ENCODE results near the gene NME2.

The NME2 gene

DNA sequence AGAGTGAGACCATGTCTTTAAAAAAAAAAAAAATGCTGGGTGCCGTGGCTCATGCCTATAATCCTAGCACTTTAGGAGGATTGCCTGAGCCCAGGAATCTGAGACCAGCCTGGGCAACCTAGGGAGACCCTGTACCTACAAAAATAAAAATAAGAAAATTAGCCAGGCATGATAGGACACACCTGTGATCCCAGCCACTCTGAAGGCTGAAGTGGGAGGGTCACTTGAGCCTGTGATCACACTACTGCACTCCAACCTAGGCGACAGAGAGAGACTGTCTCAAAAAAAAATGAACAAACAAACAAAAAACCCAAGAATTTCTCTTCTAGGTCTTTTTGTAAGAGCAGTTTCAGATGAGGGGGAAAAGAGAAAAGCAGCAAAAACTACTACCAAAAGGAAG lies 34.6 kb downstream of the NME2 start:
- Histone ChIP-seq H3K27me3 (ENCODE audit: insufficient read depth, low read length, poor library complexity, severe bottlenecking) (no peaks in the 10 kb centered on the region), H4K20me1 (ENCODE audit: insufficient read depth, low read length, poor library complexity, severe bottlenecking) (no peaks in the 10 kb centered on the region), H2AFZ (ENCODE audit: low read length) (no peak overlapping the region), H3K9me2 (replicated peaks; ENCODE audit: low read depth, low read length) (no peaks in the 10 kb centered on the region), H3K9ac (ENCODE audit: low read depth, low read length, poor library complexity, severe bottlenecking) (no peak overlapping the region), H3K4me1 (ENCODE audit: insufficient read depth, low read length, poor library complexity, severe bottlenecking) (peaks cover 8% of the 10 kb centered on the region), H3K4me3 (ENCODE audit: low read length, poor library complexity, severe bottlenecking) (no peak overlapping the region), H3K4me2 (ENCODE audit: low read depth, low read length, poor library complexity, severe bottlenecking) (no peak overlapping the region), H3K9me3 (ENCODE audit: insufficient read depth, low read depth, low read length) (no peaks in the 10 kb centered on the region), H3K36me3 (ENCODE audit: insufficient read depth, low read length) (peaks cover 80% of the 10 kb centered on the region), H3F3A (ENCODE audit: low read depth) (no peaks in the 10 kb centered on the region), H3K79me2 (ENCODE audit: insufficient read depth, low read length) (no peaks in the 10 kb centered on the region)
- TF ChIP-seq, protein P1, sequence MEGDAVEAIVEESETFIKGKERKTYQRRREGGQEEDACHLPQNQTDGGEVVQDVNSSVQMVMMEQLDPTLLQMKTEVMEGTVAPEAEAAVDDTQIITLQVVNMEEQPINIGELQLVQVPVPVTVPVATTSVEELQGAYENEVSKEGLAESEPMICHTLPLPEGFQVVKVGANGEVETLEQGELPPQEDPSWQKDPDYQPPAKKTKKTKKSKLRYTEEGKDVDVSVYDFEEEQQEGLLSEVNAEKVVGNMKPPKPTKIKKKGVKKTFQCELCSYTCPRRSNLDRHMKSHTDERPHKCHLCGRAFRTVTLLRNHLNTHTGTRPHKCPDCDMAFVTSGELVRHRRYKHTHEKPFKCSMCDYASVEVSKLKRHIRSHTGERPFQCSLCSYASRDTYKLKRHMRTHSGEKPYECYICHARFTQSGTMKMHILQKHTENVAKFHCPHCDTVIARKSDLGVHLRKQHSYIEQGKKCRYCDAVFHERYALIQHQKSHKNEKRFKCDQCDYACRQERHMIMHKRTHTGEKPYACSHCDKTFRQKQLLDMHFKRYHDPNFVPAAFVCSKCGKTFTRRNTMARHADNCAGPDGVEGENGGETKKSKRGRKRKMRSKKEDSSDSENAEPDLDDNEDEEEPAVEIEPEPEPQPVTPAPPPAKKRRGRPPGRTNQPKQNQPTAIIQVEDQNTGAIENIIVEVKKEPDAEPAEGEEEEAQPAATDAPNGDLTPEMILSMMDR (conservative IDR thresholded peaks at IDR 0.05; ENCODE audit: low read length): no peak
- TF ChIP-seq EZH2phosphoT487 (IDR thresholded peaks at IDR 0.05; ENCODE audit: borderline replicate concordance): no peak

DNA sequence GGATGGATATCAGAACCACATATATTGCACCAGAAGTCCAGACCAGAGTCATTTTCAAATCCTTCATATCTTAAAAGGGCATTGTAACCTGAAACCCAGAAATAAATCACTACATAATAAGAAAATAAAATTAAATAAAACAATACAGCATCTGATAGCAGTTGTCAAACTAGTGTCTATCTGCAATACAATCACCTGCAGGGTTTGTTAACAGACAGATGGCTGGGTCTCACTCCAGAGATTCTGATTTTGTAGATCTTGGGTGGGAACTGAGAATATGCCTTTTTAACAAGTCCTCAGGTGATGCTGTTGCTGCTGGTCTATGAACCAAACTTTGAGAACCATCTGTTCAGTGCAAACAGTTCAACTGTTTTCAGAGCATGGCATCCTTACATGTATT lies 37.6 kb downstream of the NME2 start:
- peaks cover 90% of the 10 kb centered on the region for H3K36me3 ChIP-seq (ENCODE audit: insufficient read depth, low read length)
- no peaks in the 10 kb centered on the region for H3K9me3 ChIP-seq (ENCODE audit: insufficient read depth, low read depth, low read length)
- no peaks in the 10 kb centered on the region for H3K9me2 ChIP-seq (replicated peaks; ENCODE audit: low read depth, low read length)
- H2AFZ ChIP-seq (ENCODE audit: low read length): no peak overlapping the region
- peaks cover 8% of the 10 kb centered on the region for H3K4me1 ChIP-seq (ENCODE audit: insufficient read depth, low read length, poor library complexity, severe bottlenecking)
- no peak overlapping the region for H3K9ac ChIP-seq (ENCODE audit: low read depth, low read length, poor library complexity, severe bottlenecking)
- no peaks in the 10 kb centered on the region for H3K27me3 ChIP-seq (ENCODE audit: insufficient read depth, low read length, poor library complexity, severe bottlenecking)
- no peak overlapping the region for H3K4me2 ChIP-seq (ENCODE audit: low read depth, low read length, poor library complexity, severe bottlenecking)
- TF ChIP-seq, protein P1 (conservative IDR thresholded peaks at IDR 0.05; ENCODE audit: low read length): no peak
- no peak for TF ChIP-seq EZH2phosphoT487 (IDR thresholded peaks at IDR 0.05; ENCODE audit: borderline replicate concordance)
- no peaks in the 10 kb centered on the region for H3F3A ChIP-seq (ENCODE audit: low read depth)
- H3K79me2 ChIP-seq (ENCODE audit: insufficient read depth, low read length): no peaks in the 10 kb centered on the region
- H4K20me1 ChIP-seq (ENCODE audit: insufficient read depth, low read length, poor library complexity, severe bottlenecking): no peaks in the 10 kb centered on the region
- no peak overlapping the region for H3K4me3 ChIP-seq (ENCODE audit: low read length, poor library complexity, severe bottlenecking)

DNA sequence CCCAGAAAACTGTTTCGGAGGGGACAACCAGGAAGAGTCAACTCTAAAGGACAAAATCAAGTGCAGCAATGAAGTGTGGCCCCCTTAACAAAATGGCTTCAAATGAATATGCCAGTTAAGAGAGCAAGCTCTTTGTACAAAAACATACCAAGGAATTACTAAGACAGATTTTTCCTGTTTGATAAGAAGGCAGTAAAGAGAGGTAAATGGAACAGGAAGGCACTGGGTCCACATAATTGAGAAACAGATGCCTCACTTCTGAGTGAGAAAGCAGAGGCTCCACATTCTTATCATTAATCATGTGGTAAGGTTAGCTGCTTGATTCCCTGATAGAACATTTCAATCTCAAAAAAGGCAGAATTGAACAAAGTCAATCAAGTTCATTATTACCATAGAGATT lies 48.7 kb downstream of the NME2 start:
- Histone ChIP-seq H3F3A (ENCODE audit: low read depth) (peaks cover 6% of the 10 kb centered on the region; the same call in 1 of the 2 replicates), H3K9ac (ENCODE audit: low read depth, low read length, poor library complexity, severe bottlenecking) (no peak overlapping the region), H3K27me3 (ENCODE audit: insufficient read depth, low read length, poor library complexity, severe bottlenecking) (no peaks in the 10 kb centered on the region), H3K9me2 (replicated peaks; ENCODE audit: low read depth, low read length) (no peaks in the 10 kb centered on the region), H3K36me3 (ENCODE audit: insufficient read depth, low read length) (peaks cover 83% of the 10 kb centered on the region), H4K20me1 (ENCODE audit: insufficient read depth, low read length, poor library complexity, severe bottlenecking) (no peaks in the 10 kb centered on the region), H3K79me2 (ENCODE audit: insufficient read depth, low read length) (no peaks in the 10 kb centered on the region), H3K4me3 (ENCODE audit: low read length, poor library complexity, severe bottlenecking) (no peak overlapping the region), H3K9me3 (ENCODE audit: insufficient read depth, low read depth, low read length) (no peaks in the 10 kb centered on the region), H3K4me2 (ENCODE audit: low read depth, low read length, poor library complexity, severe bottlenecking) (no peak overlapping the region), H2AFZ (ENCODE audit: low read length) (no peak overlapping the region), H3K4me1 (ENCODE audit: insufficient read depth, low read length, poor library complexity, severe bottlenecking) (peaks cover 6% of the 10 kb centered on the region)
- TF ChIP-seq, protein P1 (conservative IDR thresholded peaks at IDR 0.05; ENCODE audit: low read length): no peak
- no peak for TF ChIP-seq EZH2phosphoT487 (IDR thresholded peaks at IDR 0.05; ENCODE audit: borderline replicate concordance)

Measured in Loucy (cell line).